ENCODE data around the gene CEP83.
A peak's percentile ranks its signal among the peaks of the same experiment; 100 is the strongest.

The CEP83 gene

DNA sequence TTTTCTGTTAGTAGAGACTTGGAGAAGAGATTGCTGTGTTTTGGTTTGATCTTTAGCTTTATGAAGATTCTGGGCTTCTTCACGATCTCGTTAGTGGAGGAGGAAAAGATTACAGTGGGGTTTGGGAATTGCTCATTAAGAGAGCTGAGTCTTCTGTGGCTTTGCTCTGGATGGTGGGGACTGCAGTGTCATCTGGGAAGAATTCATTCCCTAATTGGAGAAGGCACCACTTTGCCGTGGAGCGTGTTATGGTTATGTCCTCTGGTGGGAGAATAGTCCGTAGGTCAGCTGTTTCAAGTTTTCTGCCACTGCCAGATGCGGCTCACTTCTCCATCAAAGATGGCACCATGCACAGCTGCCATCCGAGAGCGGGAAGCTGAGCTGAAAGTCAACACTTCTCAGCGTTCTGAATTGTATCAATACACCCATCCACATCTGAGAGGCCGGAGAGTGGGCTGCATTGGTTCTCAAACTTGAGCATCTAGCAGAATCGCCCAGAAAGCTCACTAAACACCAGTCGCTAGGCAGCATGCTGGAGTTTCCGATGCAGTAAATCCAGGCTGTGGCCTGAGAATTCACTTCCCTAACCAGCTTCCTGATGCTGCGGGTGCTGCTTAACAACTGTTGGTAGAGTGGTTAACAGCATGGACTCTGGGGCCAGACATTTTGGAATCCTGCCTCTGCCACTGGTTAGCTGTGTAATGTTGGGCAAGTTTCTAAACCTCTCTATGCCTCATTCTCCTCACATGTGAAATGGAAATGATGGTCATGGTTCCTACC is 193.5 kb downstream of the CEP83 start:
- no peak for DNase-seq

DNA sequence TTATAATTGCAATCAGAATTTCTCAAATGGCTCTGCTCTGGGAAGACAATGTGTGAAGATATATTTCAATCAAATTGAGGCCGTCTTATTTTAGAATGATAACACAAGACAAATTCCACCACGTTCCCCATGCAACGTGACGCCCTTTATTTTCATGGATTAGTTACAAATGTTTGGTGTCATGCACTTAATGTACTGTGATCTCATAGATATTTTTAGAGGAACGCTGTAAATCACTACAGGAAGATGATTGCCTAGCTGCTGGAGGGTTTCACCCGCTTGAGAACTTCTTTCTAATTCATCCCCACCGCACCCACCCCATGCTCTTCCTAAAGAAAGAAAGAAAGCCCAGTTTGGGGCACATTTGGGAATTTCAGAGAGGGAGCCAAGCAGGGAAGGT is 194.1 kb downstream of the CEP83 start:
- DNase-seq: no peak

- DNase-seq: no peak
These were observed 194.8 kb downstream of the CEP83 start for GRCh38 chr12:94264736-94265485.

GRCh38 chr12:94263905-94264561 is 195.6 kb downstream of the CEP83 start:
- no peak for DNase-seq

GRCh38 chr12:94263011-94263811 is 196.5 kb downstream of the CEP83 start:
- no peak for DNase-seq

GRCh38 chr12:94262228-94263010 is 197.2 kb downstream of the CEP83 start:
- DNase-seq: peak; percentile 44

- no peak for DNase-seq
These were observed 197.9 kb downstream of the CEP83 start for GRCh38 chr12:94261786-94262185.

GRCh38 chr12:94261119-94261518 is 198.5 kb downstream of the CEP83 start:
- DNase-seq: no peak

- no peak for DNase-seq
These were observed 198.9 kb downstream of the CEP83 start for GRCh38 chr12:94260717-94261116.

DNA sequence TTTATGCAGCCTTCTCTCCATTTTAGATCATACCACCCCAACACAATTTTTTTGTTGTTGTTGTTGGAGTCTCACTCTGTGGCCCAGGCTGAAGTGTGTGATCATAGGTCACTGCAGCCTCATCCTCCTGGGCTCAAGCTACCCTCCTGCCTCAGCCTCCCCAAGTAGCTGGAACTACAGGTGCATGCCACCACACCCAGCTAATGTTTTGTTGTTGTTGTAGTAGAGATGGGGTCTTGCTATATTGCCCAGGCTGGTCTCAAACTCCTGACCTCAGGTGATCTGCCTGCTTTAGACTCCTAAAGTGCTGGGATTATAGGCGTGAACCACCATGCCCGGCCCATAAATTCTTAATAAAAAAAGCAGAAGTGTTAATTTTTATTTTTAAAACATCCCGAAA is 199.7 kb downstream of the CEP83 start:
- no peak for DNase-seq

DNA sequence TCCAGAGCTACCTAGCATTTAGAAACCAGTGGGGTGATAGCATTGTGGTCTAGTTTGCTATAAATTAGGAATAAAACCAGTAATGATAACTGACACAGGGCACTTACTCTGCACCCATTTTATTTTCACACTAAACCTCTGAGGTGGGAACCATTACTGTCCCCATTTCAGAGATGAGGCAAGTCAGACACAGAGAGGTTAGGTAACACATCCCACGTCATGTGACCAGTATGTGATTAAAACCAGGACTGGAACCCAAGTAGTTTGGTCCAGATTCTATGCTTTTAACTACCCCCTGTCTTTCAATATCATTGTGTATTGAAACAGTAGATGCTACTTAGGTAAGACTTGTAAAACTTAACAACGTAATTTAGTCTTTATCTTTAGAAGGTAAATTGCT is 201.1 kb downstream of the CEP83 start:
- no peak for DNase-seq
